Left ventricle myocardium inferior (tissue), 1 donor: Measurements from ENCODE around the gene HLA-DPA1. TPM values are rescaled to one million over a fixed set of nuclear protein-coding genes. Genes with fewer than 3 reads are reported as not detected.
A peak's percentile ranks its signal among the peaks of the same experiment; 100 is the strongest.

Experiments
- DNase-seq: peaks from one replicate; pipeline ENCODE4 v3.0.0-alpha.2; 2020
- H3K27ac ChIP-seq: fragments of 200-600 bp; replicated peaks from 2 replicates; pipeline ENCODE4 v1.8.0; 2021
- H3K27me3 ChIP-seq: fragments of 200-600 bp; 2 replicates; pipeline ENCODE4 v1.8.0; 2021; ENCODE audit warnings: low read depth
- H3K36me3 ChIP-seq: fragments of 200-600 bp; 2 replicates; pipeline ENCODE4 v1.8.0; 2021
- H3K4me1 ChIP-seq: fragments of 200-600 bp; 2 replicates; pipeline ENCODE4 v1.8.0; 2021
- H3K4me3 ChIP-seq: fragments of 200-600 bp; 2 replicates; pipeline ENCODE4 v1.8.0; 2021; ENCODE audit warnings: mild to moderate bottlenecking, moderate library complexity
- H3K9me3 ChIP-seq: fragments of 200-600 bp; replicated peaks from 2 replicates; pipeline ENCODE4 v1.8.0; 2021
- intact Hi-C: fragments of 100-400 bp; cut with micrococcal nuclease; formaldehyde crosslinking; loops from one replicate; pipeline ENCODE4 v1.11.0; 2022
- total RNA-seq: library from RNA; stranded (reverse); fragmentation: NEBNext Ultra II Directional; extraction: Animal tissue kit (Norgen Biotek cat#: 25700); gene quantifications from one replicate; pipeline ENCODE4 v1.2.1, GENCODE V29; 2021
- TF ChIP-seq, protein P1 (sequence below): fragments of 200-600 bp; IDR thresholded peaks from 2 replicates; pipeline ENCODE4 v1.8.0; 2021; ENCODE audit warnings: antibody characterized with exemption, mild to moderate bottlenecking, borderline replicate concordance
- donor health status: DM: no; HTN: yes; CAD: no; lungs with severe emphysema.

Gene HLA-DPA1
- total RNA-seq, 1 donor from 2014 or later = 28.8 TPM

- Histone ChIP-seq H3K36me3 (no peaks in the 10 kb centered on the region), H3K9me3 (peaks cover 11% of the 10 kb centered on the region), H3K4me1 (peaks cover 19% of the 10 kb centered on the region), H3K27me3 (peaks cover 4% of the 10 kb centered on the region), H3K4me3 (no peak overlapping the region), H3K27ac (peak overlapping the region; percentile 68)
- TF ChIP-seq, protein P1, sequence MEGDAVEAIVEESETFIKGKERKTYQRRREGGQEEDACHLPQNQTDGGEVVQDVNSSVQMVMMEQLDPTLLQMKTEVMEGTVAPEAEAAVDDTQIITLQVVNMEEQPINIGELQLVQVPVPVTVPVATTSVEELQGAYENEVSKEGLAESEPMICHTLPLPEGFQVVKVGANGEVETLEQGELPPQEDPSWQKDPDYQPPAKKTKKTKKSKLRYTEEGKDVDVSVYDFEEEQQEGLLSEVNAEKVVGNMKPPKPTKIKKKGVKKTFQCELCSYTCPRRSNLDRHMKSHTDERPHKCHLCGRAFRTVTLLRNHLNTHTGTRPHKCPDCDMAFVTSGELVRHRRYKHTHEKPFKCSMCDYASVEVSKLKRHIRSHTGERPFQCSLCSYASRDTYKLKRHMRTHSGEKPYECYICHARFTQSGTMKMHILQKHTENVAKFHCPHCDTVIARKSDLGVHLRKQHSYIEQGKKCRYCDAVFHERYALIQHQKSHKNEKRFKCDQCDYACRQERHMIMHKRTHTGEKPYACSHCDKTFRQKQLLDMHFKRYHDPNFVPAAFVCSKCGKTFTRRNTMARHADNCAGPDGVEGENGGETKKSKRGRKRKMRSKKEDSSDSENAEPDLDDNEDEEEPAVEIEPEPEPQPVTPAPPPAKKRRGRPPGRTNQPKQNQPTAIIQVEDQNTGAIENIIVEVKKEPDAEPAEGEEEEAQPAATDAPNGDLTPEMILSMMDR = no peak
- intact Hi-C loops = no loop called here
- no peak for DNase-seq
Observed at GRCh38 chr6:33030245-33030644, 43.2 kb downstream of the HLA-DPA1 start.

- intact Hi-C loops = no loop called here
- H3K4me3 ChIP-seq = no peak overlapping the region
- H3K9me3 ChIP-seq = peaks cover 4% of the 10 kb centered on the region
- H3K36me3 ChIP-seq = no peaks in the 10 kb centered on the region
- peaks cover 4% of the 10 kb centered on the region for H3K27me3 ChIP-seq
- no peak for DNase-seq
- TF ChIP-seq, protein P1 = no peak
- peaks cover 19% of the 10 kb centered on the region for H3K4me1 ChIP-seq
- peak overlapping the region; percentile 68 for H3K27ac ChIP-seq
Observed at GRCh38 chr6:33029328-33030184, 43.9 kb downstream of the HLA-DPA1 start.

GRCh38 chr6:33028220-33028849 is 45.1 kb downstream of the HLA-DPA1 start:
- no peak overlapping the region for H3K4me3 ChIP-seq
- DNase-seq = no peak
- TF ChIP-seq, protein P1 = no peak
- H3K36me3 ChIP-seq = no peaks in the 10 kb centered on the region
- H3K27me3 ChIP-seq = peaks cover 4% of the 10 kb centered on the region
- intact Hi-C loops = no loop called here
- H3K4me1 ChIP-seq = peaks cover 19% of the 10 kb centered on the region
- no peaks in the 10 kb centered on the region for H3K9me3 ChIP-seq
- peak overlapping the region; percentile 68 for H3K27ac ChIP-seq

DNA sequence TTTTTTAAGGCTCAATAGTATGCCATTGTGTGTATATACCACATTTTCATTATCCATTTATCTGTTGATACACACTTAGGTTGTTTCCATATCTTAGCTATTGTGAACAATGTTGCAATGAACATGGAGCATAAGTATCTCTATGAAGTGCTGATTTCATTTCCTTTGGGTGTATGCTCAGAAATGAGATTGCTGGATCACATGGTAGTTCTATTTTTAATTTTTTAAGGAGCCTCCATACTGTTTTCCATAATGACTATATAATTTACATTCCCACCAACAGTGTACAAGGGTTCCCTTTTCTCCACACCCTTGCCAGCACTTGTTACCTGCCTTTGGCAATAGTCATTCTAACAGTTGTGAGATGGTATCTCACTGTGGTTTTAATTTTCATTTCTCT is 48.9 kb downstream of the HLA-DPA1 start:
- no peak for DNase-seq
- H3K36me3 ChIP-seq = no peaks in the 10 kb centered on the region
- no peaks in the 10 kb centered on the region for H3K9me3 ChIP-seq
- no peak overlapping the region for H3K4me3 ChIP-seq
- no peaks in the 10 kb centered on the region for H3K27me3 ChIP-seq
- intact Hi-C loops = no loop called here
- no peak overlapping the region for H3K27ac ChIP-seq
- TF ChIP-seq, protein P1 = no peak
- H3K4me1 ChIP-seq = peaks cover 23% of the 10 kb centered on the region

DNA sequence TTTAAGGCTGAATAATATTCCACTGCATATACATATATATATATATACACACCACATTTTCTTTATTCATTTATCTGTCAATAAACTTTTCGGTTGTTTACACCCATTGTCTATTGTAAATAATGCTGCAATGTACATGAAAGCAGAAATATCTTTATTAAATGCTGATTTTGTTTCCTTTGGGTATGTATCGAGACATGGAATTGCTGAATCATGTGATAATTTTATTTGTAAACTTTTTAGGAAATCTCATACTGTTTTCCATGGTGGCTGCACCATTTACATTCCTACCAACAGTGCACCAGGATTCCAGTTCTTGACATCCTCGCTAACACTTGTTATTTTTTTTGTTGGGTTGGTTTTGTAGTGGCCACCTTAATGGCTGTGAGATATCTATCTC is 49.9 kb downstream of the HLA-DPA1 start:
- H3K36me3 ChIP-seq = no peaks in the 10 kb centered on the region
- intact Hi-C loops = no loop called here
- H3K4me1 ChIP-seq = peaks cover 22% of the 10 kb centered on the region
- no peak overlapping the region for H3K4me3 ChIP-seq
- no peak for DNase-seq
- TF ChIP-seq, protein P1 = no peak
- no peaks in the 10 kb centered on the region for H3K27me3 ChIP-seq
- H3K27ac ChIP-seq = no peak overlapping the region
- H3K9me3 ChIP-seq = no peaks in the 10 kb centered on the region
